Measurements from ENCODE around the gene DNAJC11.

- no peak for TF ChIP-seq CTCF (IDR thresholded peaks at IDR 0.05; ENCODE audit: low read depth, low read length)
- TF ChIP-seq EZH2phosphoT487 (IDR thresholded peaks at IDR 0.05; ENCODE audit: low read depth) = no peak
These were observed 79.9 kb downstream of the DNAJC11 start for GRCh38 chr1:6621429-6622391.
